Epithelial cell of esophagus (primary cell): ENCODE data around the gene ALDOA.

Experiments used
- DNase-seq: peaks from one replicate; pipeline ENCODE4 v3.0.0; 2010; ENCODE audit warnings: low read depth
- H3K4me3 ChIP-seq: 2 replicates; pipeline ENCODE4 v1.5.1; 2011; ENCODE audit warnings: mild to moderate bottlenecking, low read length, control low read depth
- TF ChIP-seq, protein P1 (sequence below): IDR thresholded peaks from 2 replicates; pipeline ENCODE4 v1.5.1; 2011; ENCODE audit warnings: low read depth, mild to moderate bottlenecking, low read length, control low read depth, inconsistent platforms; ENCODE audit not compliant: insufficient read depth; ENCODE audit errors: missing control alignments

ALDOA gene

DNA sequence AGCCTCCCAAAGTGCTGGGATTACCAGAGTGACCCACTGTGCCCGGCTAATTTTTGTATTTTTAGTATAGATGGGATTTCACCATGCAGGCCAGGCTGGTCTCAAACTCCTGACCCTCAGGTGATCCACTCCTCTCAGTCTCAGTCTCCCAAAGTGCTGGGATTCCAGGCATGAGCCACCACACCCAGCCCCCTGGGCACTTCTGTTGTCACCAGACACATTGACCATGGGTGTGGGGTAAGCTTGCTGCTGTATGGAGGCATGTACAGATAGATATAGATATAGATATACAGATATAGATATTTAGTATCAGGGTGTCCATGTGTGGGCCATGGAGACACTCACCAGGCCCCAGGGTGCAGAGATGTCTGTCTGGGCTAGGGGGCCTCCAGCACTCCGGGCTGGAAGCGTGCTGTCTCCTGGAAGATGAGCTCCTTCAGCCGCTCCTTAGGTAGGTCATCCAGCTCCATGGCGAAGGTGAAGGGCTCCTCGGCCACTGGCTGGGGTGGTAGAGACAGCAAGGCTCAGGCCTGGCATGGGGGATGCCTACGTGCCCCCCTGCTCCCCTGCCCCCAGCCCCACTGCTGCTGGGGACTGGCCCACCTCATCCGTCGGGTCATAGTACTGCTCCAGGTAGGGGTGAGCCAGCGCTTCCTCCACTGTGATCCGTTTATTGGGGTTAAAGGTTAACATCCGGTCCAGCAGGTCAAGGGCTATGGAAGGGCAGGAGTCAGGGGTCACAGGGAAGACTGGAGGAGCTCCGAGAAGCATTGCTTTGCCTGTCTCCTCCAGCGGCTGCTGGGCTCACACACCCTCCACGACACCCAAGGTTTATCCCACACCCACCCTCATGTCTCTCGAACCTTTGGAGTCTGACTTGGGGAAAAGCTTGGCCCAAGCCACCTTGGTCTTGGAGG is 51.0 kb downstream of the ALDOA start:
- TF ChIP-seq, protein P1, sequence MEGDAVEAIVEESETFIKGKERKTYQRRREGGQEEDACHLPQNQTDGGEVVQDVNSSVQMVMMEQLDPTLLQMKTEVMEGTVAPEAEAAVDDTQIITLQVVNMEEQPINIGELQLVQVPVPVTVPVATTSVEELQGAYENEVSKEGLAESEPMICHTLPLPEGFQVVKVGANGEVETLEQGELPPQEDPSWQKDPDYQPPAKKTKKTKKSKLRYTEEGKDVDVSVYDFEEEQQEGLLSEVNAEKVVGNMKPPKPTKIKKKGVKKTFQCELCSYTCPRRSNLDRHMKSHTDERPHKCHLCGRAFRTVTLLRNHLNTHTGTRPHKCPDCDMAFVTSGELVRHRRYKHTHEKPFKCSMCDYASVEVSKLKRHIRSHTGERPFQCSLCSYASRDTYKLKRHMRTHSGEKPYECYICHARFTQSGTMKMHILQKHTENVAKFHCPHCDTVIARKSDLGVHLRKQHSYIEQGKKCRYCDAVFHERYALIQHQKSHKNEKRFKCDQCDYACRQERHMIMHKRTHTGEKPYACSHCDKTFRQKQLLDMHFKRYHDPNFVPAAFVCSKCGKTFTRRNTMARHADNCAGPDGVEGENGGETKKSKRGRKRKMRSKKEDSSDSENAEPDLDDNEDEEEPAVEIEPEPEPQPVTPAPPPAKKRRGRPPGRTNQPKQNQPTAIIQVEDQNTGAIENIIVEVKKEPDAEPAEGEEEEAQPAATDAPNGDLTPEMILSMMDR, result no peak
- H3K4me3 ChIP-seq, result no peak overlapping the region
- no peak for DNase-seq

DNA sequence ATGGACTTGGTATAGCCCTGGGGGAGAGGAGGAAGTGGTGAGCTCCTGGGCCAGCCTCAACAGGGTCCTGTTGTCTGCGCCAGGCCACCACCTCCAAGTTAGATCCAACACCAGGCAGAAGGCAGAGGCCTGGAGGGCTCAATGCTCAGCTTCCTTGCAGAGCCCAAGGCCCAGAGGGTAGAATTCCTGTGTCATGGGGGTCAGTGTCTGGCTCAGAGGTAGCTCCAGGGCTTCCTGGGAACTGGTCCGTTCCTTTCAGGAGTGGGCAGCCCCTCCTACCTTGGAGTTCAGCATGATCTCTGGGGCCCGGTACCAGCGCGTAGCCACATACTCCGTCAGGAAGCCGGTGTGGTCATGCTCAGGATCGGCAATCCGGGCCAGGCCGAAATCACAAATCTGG is 52.2 kb downstream of the ALDOA start:
- TF ChIP-seq, protein P1, result no peak

DNA sequence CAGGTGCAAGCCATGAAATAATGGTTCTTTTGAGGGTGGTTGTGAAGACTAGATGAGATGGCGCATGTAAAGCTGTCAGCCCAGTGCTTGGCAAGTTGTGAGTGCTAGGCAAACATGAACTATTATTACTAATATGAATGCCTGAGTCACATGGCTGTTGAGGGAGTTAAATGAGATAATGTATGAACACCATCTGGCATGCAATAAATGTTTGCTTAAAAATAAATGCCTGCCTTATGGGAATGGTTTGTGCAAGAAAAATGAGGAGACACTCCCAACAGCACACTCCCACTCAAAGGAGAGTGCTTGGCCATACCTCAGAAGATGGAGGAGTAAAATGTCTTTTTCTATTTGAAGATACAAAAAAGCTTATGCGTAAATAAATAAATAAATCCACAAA is 53.9 kb downstream of the ALDOA start:
- no peak for DNase-seq
- no peak overlapping the region for H3K4me3 ChIP-seq
- TF ChIP-seq, protein P1, result no peak

More for the DNA sequence above, 52.2 kb downstream of the ALDOA start:
- no peak overlapping the region for H3K4me3 ChIP-seq
- no peak for DNase-seq
